ENCODE results near the gene C1orf198.

C1orf198 gene

DNA sequence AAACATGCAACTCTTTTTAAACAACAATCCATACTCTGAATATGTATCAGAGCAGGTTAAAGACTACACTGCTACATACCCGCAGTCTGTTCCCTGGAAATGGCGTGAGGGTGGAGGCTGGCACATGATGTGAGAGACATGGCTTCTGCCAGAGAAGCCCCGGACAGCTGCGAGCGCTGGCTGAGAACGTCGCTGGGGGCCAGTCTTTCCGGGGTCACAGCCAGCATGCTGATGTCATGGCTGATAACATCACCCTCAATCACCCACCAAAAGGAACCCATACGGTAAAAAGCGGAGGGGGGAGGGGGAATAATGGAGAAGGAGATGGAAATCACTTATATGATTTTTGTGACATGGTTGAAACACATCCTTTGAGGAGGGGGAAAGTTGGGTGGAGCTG is 29.1 kb downstream of the C1orf198 start:
- TF ChIP-seq, protein P1, sequence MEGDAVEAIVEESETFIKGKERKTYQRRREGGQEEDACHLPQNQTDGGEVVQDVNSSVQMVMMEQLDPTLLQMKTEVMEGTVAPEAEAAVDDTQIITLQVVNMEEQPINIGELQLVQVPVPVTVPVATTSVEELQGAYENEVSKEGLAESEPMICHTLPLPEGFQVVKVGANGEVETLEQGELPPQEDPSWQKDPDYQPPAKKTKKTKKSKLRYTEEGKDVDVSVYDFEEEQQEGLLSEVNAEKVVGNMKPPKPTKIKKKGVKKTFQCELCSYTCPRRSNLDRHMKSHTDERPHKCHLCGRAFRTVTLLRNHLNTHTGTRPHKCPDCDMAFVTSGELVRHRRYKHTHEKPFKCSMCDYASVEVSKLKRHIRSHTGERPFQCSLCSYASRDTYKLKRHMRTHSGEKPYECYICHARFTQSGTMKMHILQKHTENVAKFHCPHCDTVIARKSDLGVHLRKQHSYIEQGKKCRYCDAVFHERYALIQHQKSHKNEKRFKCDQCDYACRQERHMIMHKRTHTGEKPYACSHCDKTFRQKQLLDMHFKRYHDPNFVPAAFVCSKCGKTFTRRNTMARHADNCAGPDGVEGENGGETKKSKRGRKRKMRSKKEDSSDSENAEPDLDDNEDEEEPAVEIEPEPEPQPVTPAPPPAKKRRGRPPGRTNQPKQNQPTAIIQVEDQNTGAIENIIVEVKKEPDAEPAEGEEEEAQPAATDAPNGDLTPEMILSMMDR (IDR thresholded peaks at IDR 0.05; ENCODE audit: borderline replicate concordance, insufficient read depth, low read depth, low read length): no peak
- H3K4me3 ChIP-seq (ENCODE audit: low read depth, low read length): no peak overlapping the region

DNA sequence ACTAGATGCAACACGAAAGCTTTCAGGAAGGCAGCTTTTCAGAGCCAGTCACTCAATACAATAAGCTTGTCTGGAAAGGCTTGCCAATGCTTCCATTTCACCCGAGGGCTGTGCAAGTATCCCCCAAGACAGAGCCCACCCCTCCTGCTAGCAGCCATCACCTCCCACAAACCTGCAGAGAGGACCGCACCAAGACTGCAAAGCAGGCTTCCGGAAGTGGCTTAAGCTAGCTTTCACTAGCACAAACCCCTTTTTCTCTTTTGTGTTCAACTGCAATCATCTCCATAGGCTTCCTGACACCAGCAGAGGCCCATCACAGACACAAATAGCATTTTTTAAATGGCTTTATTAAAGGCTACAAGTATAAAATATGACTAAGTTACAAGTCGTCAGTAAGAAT is 31.5 kb downstream of the C1orf198 start:
- TF ChIP-seq, protein P1 (IDR thresholded peaks at IDR 0.05; ENCODE audit: borderline replicate concordance, insufficient read depth, low read depth, low read length): no peak
- no peak overlapping the region for H3K4me3 ChIP-seq (ENCODE audit: low read depth, low read length)

DNA sequence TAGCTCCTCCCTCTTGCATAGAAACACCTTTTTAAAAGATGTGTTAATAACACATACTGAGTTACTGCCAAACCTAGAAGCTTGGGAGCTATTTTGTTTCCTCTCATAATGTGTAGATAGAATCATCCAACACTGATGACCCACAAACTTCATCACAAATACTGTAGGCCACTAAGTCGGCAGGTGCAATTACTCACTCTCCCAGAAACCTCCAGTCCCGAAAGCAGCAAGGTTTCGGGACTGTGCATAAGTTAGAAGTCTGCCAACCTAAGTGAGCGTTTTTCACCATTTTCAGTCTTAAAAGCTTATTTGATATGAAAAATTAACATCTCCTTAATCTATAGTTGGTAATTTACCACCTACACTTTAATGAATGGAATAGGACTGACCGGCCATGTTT is 32.0 kb downstream of the C1orf198 start:
- H3K4me3 ChIP-seq (ENCODE audit: low read depth, low read length): no peak overlapping the region
- TF ChIP-seq, protein P1 (IDR thresholded peaks at IDR 0.05; ENCODE audit: borderline replicate concordance, insufficient read depth, low read depth, low read length): no peak

DNA sequence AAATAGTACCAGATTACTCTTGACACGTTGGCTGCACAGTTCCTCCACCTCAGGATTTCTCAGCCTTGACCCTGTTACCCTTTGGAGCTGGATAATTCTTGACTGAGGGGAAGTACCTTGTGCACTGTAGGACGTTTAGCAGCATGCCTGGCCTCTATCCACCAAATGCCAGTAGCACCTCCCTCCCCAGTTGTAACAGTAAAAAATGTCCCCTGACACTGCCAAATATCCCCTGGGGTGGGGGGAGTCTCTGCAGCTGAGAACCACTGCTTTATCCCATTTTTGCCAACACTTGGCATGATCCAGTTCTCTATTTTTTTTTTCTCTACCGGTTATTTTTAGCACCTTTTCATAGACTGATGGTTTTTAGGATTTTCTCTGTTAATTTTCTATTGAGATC is 34.0 kb downstream of the C1orf198 start:
- TF ChIP-seq, protein P1 (IDR thresholded peaks at IDR 0.05; ENCODE audit: borderline replicate concordance, insufficient read depth, low read depth, low read length): no peak
- H3K4me3 ChIP-seq (ENCODE audit: low read depth, low read length): no peak overlapping the region

DNA sequence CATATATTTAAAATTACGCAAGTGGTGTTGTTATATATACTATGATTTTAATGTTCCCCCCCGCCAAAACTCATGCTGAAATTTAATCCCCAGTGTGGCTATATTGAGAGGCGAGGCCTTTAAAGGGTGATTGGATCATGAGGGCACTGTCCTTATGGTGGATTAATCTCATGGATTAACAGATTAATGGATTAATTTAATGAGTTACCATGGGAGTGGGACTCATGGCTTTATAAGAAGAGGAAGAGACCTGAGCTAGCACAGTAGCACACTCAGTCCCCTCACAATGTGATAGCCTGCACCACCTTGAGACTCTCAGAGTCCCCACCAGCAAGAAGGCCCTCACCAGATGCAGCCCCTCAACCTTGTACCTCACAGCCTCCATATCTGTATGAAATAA is 34.8 kb downstream of the C1orf198 start:
- TF ChIP-seq, protein P1 (IDR thresholded peaks at IDR 0.05; ENCODE audit: borderline replicate concordance, insufficient read depth, low read depth, low read length): no peak

DNA sequence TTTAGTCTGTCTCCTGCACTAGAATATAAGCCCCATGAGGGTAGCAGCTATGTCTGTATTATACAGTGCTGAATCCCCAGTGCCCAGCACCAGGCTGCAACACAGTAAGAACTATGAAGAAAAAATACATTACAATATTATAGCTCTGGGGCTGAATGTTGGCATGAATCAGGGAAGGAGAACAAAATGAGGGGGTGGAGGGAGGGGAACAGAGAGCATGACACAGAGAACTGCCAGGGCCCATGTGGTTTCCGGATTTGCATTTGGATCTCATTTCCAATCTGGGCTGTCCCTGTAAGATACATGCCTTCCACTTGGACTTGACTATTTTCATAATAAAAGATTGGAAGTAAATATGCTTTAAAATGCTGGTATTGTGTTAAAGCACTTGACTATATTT is 35.8 kb downstream of the C1orf198 start:
- TF ChIP-seq, protein P1 (IDR thresholded peaks at IDR 0.05; ENCODE audit: borderline replicate concordance, insufficient read depth, low read depth, low read length): no peak
- no peak overlapping the region for H3K4me3 ChIP-seq (ENCODE audit: low read depth, low read length)

More for the DNA sequence above, 34.8 kb downstream of the C1orf198 start:
- no peak overlapping the region for H3K4me3 ChIP-seq (ENCODE audit: low read depth, low read length)

DNA sequence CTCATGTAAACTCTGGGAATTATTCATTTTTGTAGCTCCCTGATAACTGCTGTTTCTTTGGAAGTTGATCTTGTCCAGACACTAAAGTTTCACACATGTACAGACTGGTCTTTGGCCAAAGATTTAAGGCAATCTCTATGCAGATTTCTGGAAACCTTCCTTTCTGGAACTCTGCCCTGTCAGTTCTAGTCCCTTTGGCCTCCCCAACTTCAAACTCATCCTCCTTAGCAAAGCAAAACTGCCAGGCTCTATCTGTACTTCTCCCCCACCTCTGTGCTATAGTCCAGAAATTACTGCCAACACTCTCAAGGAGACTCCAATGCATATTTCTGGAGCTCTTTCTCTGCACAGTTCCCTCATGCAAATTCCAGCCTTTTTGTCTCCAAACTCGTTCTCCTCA is 36.5 kb downstream of the C1orf198 start:
- H3K4me3 ChIP-seq (ENCODE audit: low read depth, low read length): no peak overlapping the region
- TF ChIP-seq, protein P1 (IDR thresholded peaks at IDR 0.05; ENCODE audit: borderline replicate concordance, insufficient read depth, low read depth, low read length): no peak
